Osteocyte (in vitro differentiated cells): ENCODE data around the gene ALG12. TPM values are rescaled to one million over a fixed set of nuclear protein-coding genes. Genes with fewer than 3 reads are reported as not detected.

Source experiments
- DNase-seq: peaks from one replicate; pipeline ENCODE4 v3.0.0; 2021; ENCODE audit warnings: mixed read lengths; ENCODE audit not compliant: unreplicated experiment; ENCODE audit errors: extremely low spot score
- H3K27ac Mint-ChIP-seq: one replicate; pipeline ENCODE4 v1.8.0; 2021; ENCODE audit warnings: mild to moderate bottlenecking, mixed read lengths; ENCODE audit not compliant: unreplicated experiment
- H3K27me3 Mint-ChIP-seq: one replicate; pipeline ENCODE4 v1.8.0; 2021; ENCODE audit warnings: mixed read lengths; ENCODE audit not compliant: unreplicated experiment
- H3K36me3 Mint-ChIP-seq: one replicate; pipeline ENCODE4 v1.8.0; 2021; ENCODE audit warnings: mixed read lengths; ENCODE audit not compliant: unreplicated experiment
- H3K4me1 Mint-ChIP-seq: one replicate; pipeline ENCODE4 v1.8.0; 2021; ENCODE audit warnings: mixed read lengths; ENCODE audit not compliant: unreplicated experiment
- H3K4me3 Mint-ChIP-seq: one replicate; pipeline ENCODE4 v1.8.0; 2021; ENCODE audit warnings: mild to moderate bottlenecking, moderate library complexity, mixed read lengths; ENCODE audit not compliant: unreplicated experiment
- H3K9me3 Mint-ChIP-seq: one replicate; pipeline ENCODE4 v1.8.0; 2021; ENCODE audit warnings: mixed read lengths; ENCODE audit not compliant: unreplicated experiment
- total RNA-seq: library from RNA; stranded (reverse); gene quantifications from 2 replicates; pipeline ENCODE4 v1.2.1, GENCODE V29; 2021
- TF ChIP-seq, protein P1 (sequence below): fragments of 200-600 bp; sonication (generic); IDR thresholded peaks from 2 replicates; pipeline ENCODE4 v1.5.0; 2021; ENCODE audit warnings: antibody characterized with exemption, mild to moderate bottlenecking, moderate library complexity

Gene ALG12
- total RNA-seq, 1 donor from 2014 or later: 27.1 TPM

DNA sequence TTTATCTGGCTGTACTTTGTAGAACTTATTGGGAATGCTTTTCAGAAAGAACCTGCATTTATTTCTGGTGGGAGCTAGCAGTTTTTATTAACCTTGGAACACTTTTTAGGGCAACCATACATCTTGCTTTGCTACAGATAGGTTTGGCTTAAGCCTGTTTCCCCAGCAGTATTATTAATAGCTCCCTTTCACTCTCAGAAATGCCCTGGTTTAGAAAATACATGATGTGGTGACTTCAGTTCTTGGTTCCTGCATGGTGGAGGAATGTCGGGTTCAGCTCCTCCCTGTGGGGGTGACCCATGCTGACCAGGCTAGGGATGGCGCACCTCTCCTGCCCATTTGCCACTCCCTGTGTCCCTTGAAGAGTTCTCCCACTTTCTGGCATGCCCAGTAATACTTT, 36.4 kb downstream of the ALG12 start:
- Mint-ChIP-seq H3K27me3 (no peaks in the 10 kb centered on the region), H3K9me3 (no peaks in the 10 kb centered on the region), H3K4me3 (no peak overlapping the region), H3K27ac (no peak overlapping the region), H3K36me3 (peaks cover 38% of the 10 kb centered on the region), H3K4me1 (peaks cover 4% of the 10 kb centered on the region)
- TF ChIP-seq, protein P1, sequence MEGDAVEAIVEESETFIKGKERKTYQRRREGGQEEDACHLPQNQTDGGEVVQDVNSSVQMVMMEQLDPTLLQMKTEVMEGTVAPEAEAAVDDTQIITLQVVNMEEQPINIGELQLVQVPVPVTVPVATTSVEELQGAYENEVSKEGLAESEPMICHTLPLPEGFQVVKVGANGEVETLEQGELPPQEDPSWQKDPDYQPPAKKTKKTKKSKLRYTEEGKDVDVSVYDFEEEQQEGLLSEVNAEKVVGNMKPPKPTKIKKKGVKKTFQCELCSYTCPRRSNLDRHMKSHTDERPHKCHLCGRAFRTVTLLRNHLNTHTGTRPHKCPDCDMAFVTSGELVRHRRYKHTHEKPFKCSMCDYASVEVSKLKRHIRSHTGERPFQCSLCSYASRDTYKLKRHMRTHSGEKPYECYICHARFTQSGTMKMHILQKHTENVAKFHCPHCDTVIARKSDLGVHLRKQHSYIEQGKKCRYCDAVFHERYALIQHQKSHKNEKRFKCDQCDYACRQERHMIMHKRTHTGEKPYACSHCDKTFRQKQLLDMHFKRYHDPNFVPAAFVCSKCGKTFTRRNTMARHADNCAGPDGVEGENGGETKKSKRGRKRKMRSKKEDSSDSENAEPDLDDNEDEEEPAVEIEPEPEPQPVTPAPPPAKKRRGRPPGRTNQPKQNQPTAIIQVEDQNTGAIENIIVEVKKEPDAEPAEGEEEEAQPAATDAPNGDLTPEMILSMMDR: no peak
- no peak for DNase-seq

- no peak for DNase-seq
- peak overlapping the region; percentile 56 for H3K27ac Mint-ChIP-seq
- H3K36me3 Mint-ChIP-seq: peaks cover 34% of the 10 kb centered on the region
- TF ChIP-seq, protein P1: no peak
- peaks cover 4% of the 10 kb centered on the region for H3K4me1 Mint-ChIP-seq
- H3K4me3 Mint-ChIP-seq: no peak overlapping the region
- peaks cover 5% of the 10 kb centered on the region for H3K9me3 Mint-ChIP-seq
- no peaks in the 10 kb centered on the region for H3K27me3 Mint-ChIP-seq
Measured at GRCh38 chr22:49880281-49880680, 38.0 kb downstream of the ALG12 start.

DNA sequence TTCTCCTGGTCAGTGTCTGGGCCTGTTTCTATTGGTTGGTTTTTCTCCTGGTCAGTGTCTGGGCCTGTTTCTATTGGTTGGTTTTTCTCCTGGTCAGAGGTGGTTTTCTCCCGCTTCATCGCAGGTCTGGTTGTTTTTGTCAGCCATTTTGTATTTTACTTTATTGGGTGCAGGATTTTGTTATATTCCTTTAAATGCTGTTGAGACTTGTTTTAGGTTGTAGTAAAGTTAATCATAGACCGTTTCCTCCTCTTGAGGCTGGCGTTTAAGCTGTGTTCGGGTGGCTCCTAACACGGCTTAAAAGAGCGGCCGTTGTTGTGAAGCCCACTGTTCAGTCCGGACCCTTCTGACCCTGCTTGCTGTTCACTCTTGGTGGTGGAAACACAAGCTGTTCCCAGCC, 38.4 kb downstream of the ALG12 start:
- no peak for DNase-seq
- Mint-ChIP-seq H3K9me3 (peaks cover 5% of the 10 kb centered on the region), H3K27me3 (no peaks in the 10 kb centered on the region), H3K36me3 (peaks cover 36% of the 10 kb centered on the region), H3K4me3 (no peak overlapping the region), H3K27ac (peak overlapping the region; percentile 56), H3K4me1 (peaks cover 4% of the 10 kb centered on the region)
- TF ChIP-seq, protein P1: no peak

- Mint-ChIP-seq H3K4me3 (no peak overlapping the region), H3K27me3 (no peaks in the 10 kb centered on the region), H3K4me1 (peaks cover 4% of the 10 kb centered on the region), H3K27ac (no peak overlapping the region), H3K36me3 (peaks cover 31% of the 10 kb centered on the region), H3K9me3 (peaks cover 5% of the 10 kb centered on the region)
- no peak for DNase-seq
- TF ChIP-seq, protein P1: no peak
Measured at GRCh38 chr22:49878206-49878605, 40.0 kb downstream of the ALG12 start.

DNA sequence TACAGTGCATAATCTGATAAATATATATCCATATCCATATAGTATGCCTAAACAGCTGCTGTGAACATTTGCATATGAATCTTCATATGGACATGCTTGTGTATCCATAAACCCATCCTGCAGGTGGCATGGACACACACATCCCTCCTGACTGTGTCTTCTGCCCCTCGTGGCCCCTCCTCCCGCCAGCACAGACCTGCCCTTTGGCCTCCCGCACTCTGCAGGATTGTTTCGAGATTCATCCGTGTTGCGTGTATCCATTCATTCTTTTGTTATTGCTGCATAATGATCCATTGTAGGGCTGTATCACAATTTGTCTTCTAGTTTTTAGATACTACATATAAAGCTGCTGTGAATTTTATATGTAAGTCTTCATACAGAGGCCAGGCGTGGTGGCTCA, 40.6 kb downstream of the ALG12 start:
- Mint-ChIP-seq H3K27me3 (no peaks in the 10 kb centered on the region), H3K27ac (no peak overlapping the region), H3K4me3 (no peak overlapping the region), H3K9me3 (peaks cover 5% of the 10 kb centered on the region), H3K4me1 (peaks cover 4% of the 10 kb centered on the region), H3K36me3 (peaks cover 26% of the 10 kb centered on the region)
- no peak for DNase-seq
- TF ChIP-seq, protein P1: no peak
